ENCODE measurements around the gene JARID2. TPM values are rescaled to one million over a fixed set of nuclear protein-coding genes. Genes with fewer than 3 reads are reported as not detected.

The JARID2 gene
- polyA plus RNA-seq, 1 of the 3 experiments (the other 2 are of a cell fraction), result 3.4 TPM

- no peak for TF ChIP-seq IRF3 (IDR thresholded peaks at IDR 0.05; ENCODE audit: low read depth, low read length)
- TF ChIP-seq TAF1 (IDR thresholded peaks at IDR 0.05; ENCODE audit: borderline replicate concordance, low read depth, low read length), result no peak
- TF ChIP-seq, protein P1, sequence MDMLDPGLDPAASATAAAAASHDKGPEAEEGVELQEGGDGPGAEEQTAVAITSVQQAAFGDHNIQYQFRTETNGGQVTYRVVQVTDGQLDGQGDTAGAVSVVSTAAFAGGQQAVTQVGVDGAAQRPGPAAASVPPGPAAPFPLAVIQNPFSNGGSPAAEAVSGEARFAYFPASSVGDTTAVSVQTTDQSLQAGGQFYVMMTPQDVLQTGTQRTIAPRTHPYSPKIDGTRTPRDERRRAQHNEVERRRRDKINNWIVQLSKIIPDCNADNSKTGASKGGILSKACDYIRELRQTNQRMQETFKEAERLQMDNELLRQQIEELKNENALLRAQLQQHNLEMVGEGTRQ (IDR thresholded peaks at IDR 0.05; ENCODE audit: borderline replicate concordance, low read depth, low read length), result no peak
- TF ChIP-seq, protein P2, sequence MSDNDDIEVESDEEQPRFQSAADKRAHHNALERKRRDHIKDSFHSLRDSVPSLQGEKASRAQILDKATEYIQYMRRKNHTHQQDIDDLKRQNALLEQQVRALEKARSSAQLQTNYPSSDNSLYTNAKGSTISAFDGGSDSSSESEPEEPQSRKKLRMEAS (IDR thresholded peaks at IDR 0.05; ENCODE audit: low read depth), result no peak
- no peak for TF ChIP-seq EZH2phosphoT487 (IDR thresholded peaks at IDR 0.05; ENCODE audit: borderline replicate concordance, low read depth)
- no peak for TF ChIP-seq RXRA (IDR thresholded peaks at IDR 0.05; ENCODE audit: borderline replicate concordance, low read depth)
Measured at GRCh38 chr6:15522856-15523529, 277.1 kb downstream of the JARID2 start (continued).

- CTCF ChIA-PET, result interaction anchor here (0.9 to 2.8 kb wide), 2 partner anchors 21 to 33 kb away, joined by 3 to 6 read pairs; no protein-coding TSS in a partner anchor
- Histone ChIP-seq H3K4me3 (ENCODE audit: low read depth in 2 of 2, low read length in 1 of 2) (no peak overlapping the region), H3K27me3 (ENCODE audit: insufficient read depth) (no peaks in the 10 kb centered on the region), H3K79me2 (ENCODE audit: insufficient read depth) (no peaks in the 10 kb centered on the region), H3F3A (replicated peaks; ENCODE audit: insufficient read depth) (peaks cover 2% of the 10 kb centered on the region), H3K9ac (no peak overlapping the region), H3K36me3 (replicated peaks in 1 of 2; ENCODE audit: control insufficient read depth in 1 of 2, insufficient read depth in 2 of 2, low read length in 1 of 2) (peaks cover 14 to 47% of the 10 kb centered on the region in 2 experiments), H3K4me2 (no peak overlapping the region), H3K4me1 (ENCODE audit: control insufficient read depth in 1 of 2, insufficient read depth in 2 of 2, low read depth in 1 of 2, low read length in 1 of 2) (no peaks in the 10 kb centered on the region; a peak in 1 of 4 replicates), H3K9me2 (no peaks in the 10 kb centered on the region), H4K20me1 (ENCODE audit: insufficient read depth) (no peaks in the 10 kb centered on the region), H2AFZ (ENCODE audit: low read depth) (no peak overlapping the region), H3K9me3 (no peaks in the 10 kb centered on the region), H3K27ac (ENCODE audit: low read depth in 2 of 2, low read length in 1 of 2) (no peak overlapping the region)
- POLR2A ChIA-PET, result no interaction called here
- WGBS (ENCODE audit: low lambda C conversion rate), result 99% methylated on average over 18 of the region's 23 CpGs
- DNase-seq, result no peak
- TF ChIP-seq MXI1 (IDR thresholded peaks at IDR 0.05; ENCODE audit: low read depth, low read length) (no peak), PBX3 (IDR thresholded peaks at IDR 0.05) (no peak), TAF1 (IDR thresholded peaks at IDR 0.05; ENCODE audit: borderline replicate concordance, low read depth, low read length) (no peak), IRF3 (IDR thresholded peaks at IDR 0.05; ENCODE audit: low read depth, low read length) (no peak), FOXM1 (IDR thresholded peaks at IDR 0.05; ENCODE audit: low read depth) (no peak), FOXJ3 (CRISPR knock-in tag; IDR thresholded peaks at IDR 0.05) (no peak), SMC3 (IDR thresholded peaks at IDR 0.05; ENCODE audit: low read depth, low read length) (no peak), USF1 (IDR thresholded peaks at IDR 0.05; ENCODE audit: borderline replicate concordance, low read depth) (no peak), MEF2A (IDR thresholded peaks at IDR 0.05; ENCODE audit: borderline replicate concordance, low read depth) (no peak), JUND (IDR thresholded peaks at IDR 0.05) (no peak), RFX5 (IDR thresholded peaks at IDR 0.05; ENCODE audit: low read length) (no peak), POLR2AphosphoS5 (IDR thresholded peaks at IDR 0.05; ENCODE audit: low read depth, low read length) (no peak), RXRA (IDR thresholded peaks at IDR 0.05; ENCODE audit: borderline replicate concordance, low read depth) (no peak), GABPA (IDR thresholded peaks at IDR 0.05; ENCODE audit: low read depth) (no peak)
- TF ChIP-seq, protein P3, sequence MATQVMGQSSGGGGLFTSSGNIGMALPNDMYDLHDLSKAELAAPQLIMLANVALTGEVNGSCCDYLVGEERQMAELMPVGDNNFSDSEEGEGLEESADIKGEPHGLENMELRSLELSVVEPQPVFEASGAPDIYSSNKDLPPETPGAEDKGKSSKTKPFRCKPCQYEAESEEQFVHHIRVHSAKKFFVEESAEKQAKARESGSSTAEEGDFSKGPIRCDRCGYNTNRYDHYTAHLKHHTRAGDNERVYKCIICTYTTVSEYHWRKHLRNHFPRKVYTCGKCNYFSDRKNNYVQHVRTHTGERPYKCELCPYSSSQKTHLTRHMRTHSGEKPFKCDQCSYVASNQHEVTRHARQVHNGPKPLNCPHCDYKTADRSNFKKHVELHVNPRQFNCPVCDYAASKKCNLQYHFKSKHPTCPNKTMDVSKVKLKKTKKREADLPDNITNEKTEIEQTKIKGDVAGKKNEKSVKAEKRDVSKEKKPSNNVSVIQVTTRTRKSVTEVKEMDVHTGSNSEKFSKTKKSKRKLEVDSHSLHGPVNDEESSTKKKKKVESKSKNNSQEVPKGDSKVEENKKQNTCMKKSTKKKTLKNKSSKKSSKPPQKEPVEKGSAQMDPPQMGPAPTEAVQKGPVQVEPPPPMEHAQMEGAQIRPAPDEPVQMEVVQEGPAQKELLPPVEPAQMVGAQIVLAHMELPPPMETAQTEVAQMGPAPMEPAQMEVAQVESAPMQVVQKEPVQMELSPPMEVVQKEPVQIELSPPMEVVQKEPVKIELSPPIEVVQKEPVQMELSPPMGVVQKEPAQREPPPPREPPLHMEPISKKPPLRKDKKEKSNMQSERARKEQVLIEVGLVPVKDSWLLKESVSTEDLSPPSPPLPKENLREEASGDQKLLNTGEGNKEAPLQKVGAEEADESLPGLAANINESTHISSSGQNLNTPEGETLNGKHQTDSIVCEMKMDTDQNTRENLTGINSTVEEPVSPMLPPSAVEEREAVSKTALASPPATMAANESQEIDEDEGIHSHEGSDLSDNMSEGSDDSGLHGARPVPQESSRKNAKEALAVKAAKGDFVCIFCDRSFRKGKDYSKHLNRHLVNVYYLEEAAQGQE (IDR thresholded peaks at IDR 0.05; ENCODE audit: low read depth, low read length), result no peak
Measured at GRCh38 chr6:15523679-15524630, 278.1 kb downstream of the JARID2 start.

All from SK-N-SH (cell line).